NCI-H526 (cell line): ENCODE results near the gene ZNRF3.
"Not testable (repeated sequence)": the region's sequence is repeated elsewhere in the genome, so short reads cannot be mapped to it uniquely, and the experiment has no call there.

Source experiments
- DNase-seq, 2 experiments: peaks; one replicate each; lab custom pipeline; 2025; lab: John Stamatoyannopoulos, UW

ZNRF3 gene

DNA sequence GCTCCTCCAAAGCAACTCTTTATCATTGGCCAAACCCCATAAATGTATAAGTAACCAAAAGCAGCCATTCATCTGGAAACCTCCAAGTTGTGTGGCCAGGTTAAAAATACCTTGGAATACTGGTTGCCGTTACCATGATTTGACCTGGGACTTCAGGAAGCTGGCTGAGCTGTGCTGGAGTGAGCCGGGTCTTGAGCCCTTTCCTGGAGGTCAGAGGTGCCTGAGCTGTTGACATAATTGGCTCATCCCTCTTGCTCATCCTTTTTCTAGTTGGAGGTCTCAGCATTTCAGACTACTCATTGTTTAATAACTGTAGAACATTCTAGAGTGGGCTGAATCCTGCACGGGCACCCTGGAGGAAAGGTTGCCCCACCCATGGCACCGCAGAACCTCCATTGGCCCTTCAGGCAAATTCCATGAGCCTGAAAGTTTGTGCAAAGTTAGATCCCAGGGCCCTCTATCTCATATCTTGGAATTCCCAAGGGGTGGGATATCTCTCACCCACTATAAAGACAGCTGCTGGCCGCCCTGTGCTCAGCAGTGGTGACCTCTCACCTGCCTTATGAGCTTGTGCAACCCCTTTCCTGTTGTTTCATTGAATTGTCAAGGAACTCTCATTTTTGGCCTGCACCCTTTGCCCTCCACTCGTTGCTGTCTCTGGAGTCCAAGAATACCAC, 101.2 kb downstream of the ZNRF3 start:
- DNase-seq: no peak

DNA sequence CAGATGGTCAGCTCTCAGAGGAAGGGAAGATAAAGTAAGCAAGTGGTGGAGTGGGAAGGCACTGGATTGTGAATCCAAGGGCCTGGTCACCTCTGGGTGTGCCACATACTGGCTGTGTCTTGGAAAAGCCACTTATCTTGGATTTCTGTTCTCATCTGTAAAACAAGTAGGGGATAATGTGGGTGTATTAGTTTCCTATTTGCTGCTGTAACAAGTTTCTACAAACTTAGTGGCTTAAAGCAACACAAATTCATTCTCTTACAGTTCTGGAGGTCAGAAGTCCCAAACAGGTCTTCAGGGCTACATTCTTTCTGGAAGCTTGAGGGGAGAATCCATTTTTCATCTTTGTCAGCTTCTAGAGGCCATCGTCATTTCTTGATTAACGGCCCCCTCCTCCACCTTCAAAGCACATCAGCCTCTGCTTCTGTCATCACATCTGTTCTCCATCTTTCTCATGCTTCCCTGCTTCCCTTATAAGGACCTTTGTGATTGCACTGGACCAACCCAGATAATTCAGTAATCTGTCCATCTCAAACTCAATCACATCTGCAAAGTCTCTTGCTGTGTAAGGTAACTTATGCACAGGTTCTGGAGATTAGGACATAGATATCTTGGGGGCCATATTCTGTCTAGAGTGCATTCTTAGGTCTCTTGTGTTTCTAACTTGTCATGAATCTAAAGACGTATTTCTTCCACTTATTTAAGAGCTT, 102.4 kb downstream of the ZNRF3 start:
- DNase-seq: no peak

DNA sequence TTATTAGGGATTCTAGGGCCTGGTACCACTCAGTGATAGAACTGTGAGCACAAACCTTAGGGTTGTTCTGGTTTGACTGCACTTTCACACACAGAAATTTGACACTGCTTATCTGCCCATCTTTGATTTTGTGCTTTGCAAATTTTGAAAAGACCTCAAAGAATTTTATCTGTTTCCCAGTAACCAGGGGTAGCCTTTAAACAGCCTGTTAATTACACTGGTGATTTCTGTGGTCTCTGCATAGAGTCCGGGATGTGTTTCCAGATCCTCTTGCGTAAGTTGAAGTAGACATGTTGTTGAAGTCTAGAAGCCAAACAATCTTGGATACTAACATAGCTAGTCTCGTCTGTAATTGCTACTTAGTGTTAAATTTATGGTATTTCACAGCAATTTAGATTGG, 103.0 kb downstream of the ZNRF3 start:
- peak in 1 of 2 experiments; percentile 12 for DNase-seq

- no peak for DNase-seq
These were observed 105.1 kb downstream of the ZNRF3 start for GRCh38 chr22:28988457-28988856.

GRCh38 chr22:28989035-28989464, 105.7 kb downstream of the ZNRF3 start:
- DNase-seq: no peak

- DNase-seq: no peak
These were observed 106.1 kb downstream of the ZNRF3 start for GRCh38 chr22:28989484-28989883.

DNA sequence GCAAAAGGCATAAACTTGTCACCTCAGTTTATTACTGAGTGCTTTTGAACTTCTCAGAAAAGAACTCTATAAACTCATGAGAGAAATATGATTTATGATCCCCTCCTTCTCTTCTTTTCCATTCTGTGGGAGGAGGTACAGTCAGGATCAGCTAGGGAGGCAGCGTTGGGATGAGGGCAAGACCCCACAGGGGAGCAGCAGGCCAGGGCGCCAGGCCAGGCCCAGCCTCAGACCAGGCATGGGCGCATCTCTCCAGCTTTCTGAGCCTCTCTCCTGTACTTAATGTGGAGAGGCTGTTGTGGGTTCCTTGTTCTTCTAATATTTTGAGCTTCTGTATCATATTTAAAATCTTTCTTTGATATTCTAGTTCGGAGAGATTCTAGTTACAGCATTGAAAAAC, 106.5 kb downstream of the ZNRF3 start:
- DNase-seq: no peak

GRCh38 chr22:28992565-28993356, 109.4 kb downstream of the ZNRF3 start:
- no peak for DNase-seq

GRCh38 chr22:28994522-28994921, 111.2 kb downstream of the ZNRF3 start:
- no peak for DNase-seq

DNA sequence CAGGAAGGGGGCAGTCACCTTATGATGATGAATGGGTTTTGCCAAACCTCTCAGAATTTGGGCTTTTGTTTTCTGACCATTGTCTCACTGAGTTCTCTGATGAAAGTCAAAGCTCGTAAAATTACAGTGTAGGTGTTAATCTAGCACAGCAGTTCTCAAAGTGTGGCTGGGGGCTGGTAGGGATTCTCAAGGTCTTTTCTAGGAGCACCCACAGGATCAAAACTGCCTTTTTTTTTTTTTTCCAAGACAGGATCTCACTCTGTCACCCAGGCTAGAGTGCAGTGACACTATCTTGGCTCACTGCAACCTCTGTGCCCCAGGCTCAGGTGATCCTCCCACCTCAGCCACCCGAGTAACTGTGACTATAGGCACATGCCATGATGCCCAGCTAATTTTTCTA, 112.2 kb downstream of the ZNRF3 start:
- no peak for DNase-seq

DNA sequence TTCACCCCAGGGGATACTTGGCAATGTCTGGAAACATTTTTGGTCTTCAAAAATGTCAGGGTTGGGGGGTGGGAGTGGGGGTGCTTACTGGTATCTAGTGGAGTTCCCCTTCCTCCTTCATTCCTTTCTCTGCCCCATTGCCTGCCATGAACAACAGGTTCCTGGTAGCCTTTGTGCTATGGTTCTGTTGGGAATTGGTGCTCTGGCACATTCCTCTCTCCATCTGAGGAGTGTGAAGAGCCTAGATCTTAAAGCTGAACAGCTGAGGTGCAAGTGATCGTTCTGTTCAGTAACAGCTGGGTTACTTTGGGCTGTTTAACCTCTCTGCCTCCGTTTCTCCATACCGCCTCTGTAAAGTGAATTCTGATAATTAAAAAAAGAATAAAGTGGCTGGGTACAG, 114.0 kb downstream of the ZNRF3 start:
- no peak for DNase-seq

GRCh38 chr22:28998681-28999080, 115.3 kb downstream of the ZNRF3 start:
- DNase-seq: no peak

GRCh38 chr22:28999510-28999909, 116.1 kb downstream of the ZNRF3 start:
- no peak for DNase-seq

DNA sequence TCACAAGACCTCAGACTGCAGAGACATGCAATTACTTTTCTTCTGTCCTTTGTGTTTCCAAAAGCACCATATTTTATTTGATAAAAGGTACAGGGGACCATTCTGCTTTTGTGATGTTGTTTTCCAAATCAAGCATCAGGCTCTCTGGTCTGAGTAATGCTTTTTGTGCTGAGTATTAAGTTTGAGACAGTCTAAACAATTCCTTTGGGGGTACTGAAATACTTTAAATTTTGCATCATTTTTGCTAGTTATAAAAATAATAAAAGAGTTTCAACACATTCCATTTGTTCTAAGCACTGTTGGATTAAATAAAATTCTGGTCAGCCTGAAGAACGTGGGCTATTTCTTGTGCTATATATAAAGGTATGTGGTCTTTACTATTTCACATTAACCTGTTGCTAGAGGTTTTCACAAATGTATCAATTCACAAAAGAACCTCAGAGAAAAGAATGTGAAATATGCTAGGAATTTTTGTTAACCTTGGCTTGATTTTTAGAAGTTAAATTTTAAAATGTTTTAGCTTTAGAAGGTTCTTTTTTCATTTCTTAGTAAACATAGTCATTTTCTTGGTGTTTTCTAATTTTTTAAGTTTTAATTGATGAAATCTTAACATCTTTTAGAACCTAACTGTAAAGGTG, 116.7 kb downstream of the ZNRF3 start:
- DNase-seq: no peak

GRCh38 chr22:29000641-29001040, 117.3 kb downstream of the ZNRF3 start:
- no peak for DNase-seq

GRCh38 chr22:29002603-29003002, 119.2 kb downstream of the ZNRF3 start:
- no peak for DNase-seq

DNA sequence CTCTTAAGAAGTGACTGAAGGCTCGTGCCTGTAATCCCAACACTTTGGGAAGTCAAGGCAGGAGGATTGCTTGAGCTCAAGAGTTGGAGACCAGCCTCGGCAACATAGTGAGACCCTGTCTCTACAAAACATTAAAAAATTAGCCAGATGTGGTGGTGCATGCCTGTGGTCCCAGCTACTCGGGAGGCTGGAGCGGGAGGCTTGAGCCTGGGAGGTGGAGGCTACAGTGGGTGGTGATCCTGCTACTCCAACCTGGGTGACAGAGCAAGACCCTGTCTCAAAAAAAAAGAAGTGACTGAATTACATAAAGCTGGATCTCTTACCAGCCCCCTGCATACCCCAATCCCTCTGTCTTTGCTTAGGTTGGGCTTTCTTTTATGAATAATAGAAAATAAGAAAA, 120.2 kb downstream of the ZNRF3 start:
- DNase-seq: no peak

DNA sequence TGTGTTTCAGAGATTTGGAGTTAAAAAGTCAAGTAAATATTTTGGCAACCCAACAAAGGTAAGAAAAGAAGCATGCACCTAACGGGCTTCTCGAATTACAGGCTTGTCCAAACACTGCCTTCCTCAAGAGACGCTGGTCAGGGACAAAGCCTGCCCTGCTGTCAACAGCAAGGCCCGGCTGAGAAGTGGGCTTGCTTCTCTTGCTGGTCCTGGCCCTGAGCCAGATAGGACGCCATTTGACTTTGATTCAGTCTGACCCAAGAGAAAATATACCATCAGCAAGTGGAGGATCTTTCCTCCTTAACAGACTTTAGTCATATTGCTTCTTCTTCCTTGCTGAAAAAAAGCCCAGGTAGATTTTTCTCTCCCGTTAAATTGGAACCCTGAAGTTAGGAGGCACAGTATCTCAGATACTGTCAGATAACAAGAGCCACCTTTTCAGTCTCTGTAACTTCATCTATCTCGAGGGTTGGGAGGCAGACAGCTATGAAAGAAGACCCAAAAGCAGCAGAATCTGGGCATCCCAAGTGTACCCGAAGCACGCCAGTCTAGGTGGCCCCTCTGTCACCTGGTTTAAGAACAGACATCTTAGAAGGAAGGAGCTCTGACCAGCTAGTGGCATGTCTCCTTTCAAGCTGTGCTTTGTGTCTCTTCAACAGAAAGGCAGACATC, 120.7 kb downstream of the ZNRF3 start:
- no peak for DNase-seq

DNA sequence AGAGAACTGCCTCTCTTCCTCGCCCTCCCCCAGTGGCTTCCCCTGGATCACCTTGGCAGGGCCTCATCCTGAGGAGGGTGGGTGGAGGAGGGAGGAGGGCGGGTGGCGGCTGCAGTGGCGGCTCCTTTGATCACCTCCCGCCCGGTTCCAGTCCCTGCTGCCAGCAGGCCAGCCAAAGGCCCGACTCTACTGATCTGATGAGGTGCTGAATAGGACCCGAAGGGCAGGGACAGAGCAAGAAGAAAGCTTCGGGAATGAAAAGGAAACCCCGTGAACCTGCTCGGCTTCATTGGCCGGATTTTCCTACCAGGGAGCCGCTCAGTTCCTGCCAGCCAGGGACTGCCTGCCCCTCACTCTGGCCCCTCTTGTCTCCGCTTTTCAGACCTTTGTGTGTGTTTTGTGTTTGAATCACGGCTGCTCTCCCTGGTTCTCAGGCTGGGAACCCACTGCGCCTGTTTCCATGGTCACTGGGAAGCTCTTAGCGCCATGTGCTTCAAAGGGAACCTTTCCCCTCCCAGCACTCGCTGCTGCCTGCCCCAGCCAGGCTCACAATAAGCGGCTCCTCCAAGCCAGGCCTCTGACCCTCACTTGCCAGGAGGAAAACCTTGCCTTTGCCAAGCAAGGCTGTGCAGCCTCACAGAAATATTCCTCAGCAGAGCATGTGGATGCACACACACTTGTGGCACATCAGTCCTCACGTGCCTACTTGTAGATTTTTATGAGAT, 121.4 kb downstream of the ZNRF3 start:
- DNase-seq: peak in 1 of 2 experiments; percentile 26

DNA sequence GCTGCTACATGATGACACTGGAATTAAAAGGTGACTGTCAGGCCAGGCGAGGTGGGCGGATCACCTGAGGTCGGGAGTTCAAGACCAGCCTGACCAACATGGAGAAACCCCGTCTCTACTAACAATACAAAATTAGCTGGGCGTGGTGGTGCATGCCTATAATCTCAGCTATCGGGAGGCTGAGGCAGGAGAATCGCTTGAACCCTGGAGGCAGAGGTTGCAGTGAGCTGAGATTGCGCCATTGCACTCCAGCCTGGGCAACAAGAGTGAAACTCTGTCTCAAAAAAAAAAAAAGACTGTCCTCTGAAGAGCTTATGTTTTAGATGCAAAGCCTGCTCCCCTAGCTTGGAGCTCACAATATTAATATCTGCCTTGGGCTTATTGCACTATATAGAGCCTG, 122.4 kb downstream of the ZNRF3 start:
- not testable (repeated sequence) for DNase-seq

GRCh38 chr22:29006346-29006745, 123.0 kb downstream of the ZNRF3 start:
- DNase-seq: no peak
